H1 (cell line): Measurements from ENCODE around the gene OAT. TPM values are rescaled to one million over a fixed set of nuclear protein-coding genes. Genes with fewer than 3 reads are reported as not detected.

ENCODE experiments used
- CTCF ChIA-PET: fragments of 300-600 bp; sonication (Branson Sonifier 250); formaldehyde crosslinking; loops from one replicate; lab custom pipeline; 2021; ENCODE audit not compliant: partially characterized antibody; lab: Charles Lee
- POLR2A ChIA-PET: fragments of 300-600 bp; sonication (Branson Sonifier 250); formaldehyde crosslinking; loops from one replicate; lab custom pipeline; 2021; ENCODE audit warnings: inconsistent platforms; ENCODE audit not compliant: partially characterized antibody; lab: Charles Lee
- DNase-seq, 2 experiments: peaks; one replicate each; pipeline versions ENCODE4 v3.0.0 to v3.0.0-alpha.2; 2010 to 2022; ENCODE audit warnings: low spot score in 2 of 2, low read depth in 1 of 2, mixed read lengths in 1 of 2
- FAIRE-seq: peaks from 2 replicates; lab custom pipeline; 2011; peaks lifted over from hg19 to GRCh38; lab: Jason Lieb, UNC
- H2AFZ ChIP-seq: 2 replicates; pipeline ENCODE4 v1.8.1; 2012; ENCODE audit warnings: low read length, inconsistent platforms
- H2AK5ac ChIP-seq: 2 replicates; pipeline ENCODE4 v1.6.1; 2013; ENCODE audit warnings: low read depth, low read length
- H2BK120ac ChIP-seq: replicated peaks from 2 replicates; pipeline ENCODE3; 2013; ENCODE audit warnings: low read depth, low read length, inconsistent platforms
- H2BK12ac ChIP-seq: 2 replicates; pipeline ENCODE4 v1.6.1; 2013; ENCODE audit warnings: low read depth, low read length
- H2BK15ac ChIP-seq: 2 replicates; pipeline ENCODE4 v1.6.1; 2013; ENCODE audit warnings: low read length
- H2BK20ac ChIP-seq: 2 replicates; pipeline ENCODE4 v1.6.1; 2013; ENCODE audit warnings: low read length
- H2BK5ac ChIP-seq: 2 replicates; pipeline ENCODE4 v1.6.1; 2013; ENCODE audit warnings: low read depth, low read length
- H3K14ac ChIP-seq: 2 replicates; pipeline ENCODE4 v1.6.1; 2013; ENCODE audit warnings: inconsistent platforms; ENCODE audit not compliant: insufficient read length
- H3K18ac ChIP-seq: 2 replicates; pipeline ENCODE4 v1.6.1; 2013; ENCODE audit warnings: low read length; ENCODE audit errors: extremely low read depth
- H3K23ac ChIP-seq: 2 replicates; pipeline ENCODE4 v1.6.1; 2013; ENCODE audit warnings: inconsistent platforms; ENCODE audit not compliant: insufficient read length
- H3K23me2 ChIP-seq: 2 replicates; pipeline ENCODE4 v1.6.1; 2013; ENCODE audit warnings: low read depth, low read length
- H3K27ac ChIP-seq: 2 replicates; pipeline ENCODE4 v1.6.1; 2011; ENCODE audit warnings: low read depth, low read length, inconsistent platforms
- H3K27me3 ChIP-seq, 4 experiments: replicated peaks in 1 of 4; 1 replicate in 1 of 4; 2 replicates in 3 of 4; pipeline versions ENCODE4 v1.6.1 to v1.8.1; 2011 to 2013; ENCODE audit warnings: low read length in 3 of 4, mild to moderate bottlenecking in 3 of 4, inconsistent platforms in 2 of 4, mixed read lengths in 2 of 4, moderate library complexity in 1 of 4; ENCODE audit not compliant: control insufficient read depth in 3 of 4, insufficient read depth in 3 of 4; ENCODE audit errors: extremely low read depth in 1 of 4
- H3K36me3 ChIP-seq, 4 experiments: 2 replicates each; pipeline versions ENCODE4 v1.6.1 to v1.8.1; 2011 to 2013; ENCODE audit warnings: mild to moderate bottlenecking in 4 of 4, low read length in 3 of 4, moderate library complexity in 2 of 4, control low read depth in 1 of 4, inconsistent platforms in 1 of 4; ENCODE audit not compliant: insufficient read depth in 4 of 4, control insufficient read depth in 2 of 4
- H3K4ac ChIP-seq: replicated peaks from 2 replicates; pipeline ENCODE3; 2013; ENCODE audit warnings: low read length, low read depth, mixed read lengths, inconsistent platforms; ENCODE audit not compliant: insufficient read length
- H3K4me1 ChIP-seq, 4 experiments: replicated peaks in 1 of 4; 1 replicate in 1 of 4; 2 replicates in 3 of 4; pipeline versions ENCODE4 v1.6.1 to v1.8.1; 2011 to 2013; ENCODE audit warnings: low read length in 3 of 4, inconsistent platforms in 2 of 4, mixed read lengths in 1 of 4; ENCODE audit not compliant: insufficient read depth in 4 of 4, control insufficient read depth in 3 of 4
- H3K4me2 ChIP-seq, 2 experiments: 2 replicates each; pipeline versions ENCODE4 v1.6.1 to v1.8.1; 2011 to 2013; ENCODE audit warnings: low read depth in 2 of 2, low read length in 2 of 2, control low read depth in 1 of 2, inconsistent platforms in 1 of 2, mild to moderate bottlenecking in 1 of 2; ENCODE audit not compliant: insufficient read depth in 1 of 2
- H3K4me3 ChIP-seq, 4 experiments: fragments of 200-600, 300-600 bp in 1 of 4; sonication (generic), shearing (Covaris generic), sonication (Bioruptor Twin) in 1 of 4; 2 replicates each; pipeline versions ENCODE4 v1.5.1 to v1.8.1; 2011 to 2016; ENCODE audit warnings: low read length in 4 of 4, low read depth in 3 of 4, control low read depth in 2 of 4, inconsistent platforms in 2 of 4, mild to moderate bottlenecking in 2 of 4, mixed read lengths in 1 of 4, moderate library complexity in 1 of 4; ENCODE audit not compliant: insufficient read depth in 2 of 4; ENCODE audit errors: extremely low read depth in 1 of 4
- H3K56ac ChIP-seq: replicated peaks from 2 replicates; pipeline ENCODE3; 2013; ENCODE audit warnings: low read depth, mild to moderate bottlenecking, mixed read lengths, low read length, inconsistent platforms; ENCODE audit not compliant: insufficient read length
- H3K79me1 ChIP-seq: 2 replicates; pipeline ENCODE4 v1.6.1; 2013; ENCODE audit warnings: low read depth, low read length, control low read depth
- H3K79me2 ChIP-seq, 2 experiments: 2 replicates each; pipeline versions ENCODE4 v1.6.1 to v1.8.1; 2012 to 2013; ENCODE audit warnings: low read length in 2 of 2, mild to moderate bottlenecking in 2 of 2, inconsistent platforms in 1 of 2; ENCODE audit not compliant: insufficient read depth in 2 of 2, control insufficient read depth in 1 of 2
- H3K9ac ChIP-seq, 4 experiments: replicated peaks in 1 of 4; 1 replicate in 1 of 4; 2 replicates in 3 of 4; pipeline versions ENCODE4 v1.6.1 to v1.8.1; 2011 to 2013; ENCODE audit warnings: low read depth in 3 of 4, low read length in 3 of 4, control low read depth in 2 of 4, mild to moderate bottlenecking in 2 of 4, moderate library complexity in 2 of 4, inconsistent platforms in 1 of 4; ENCODE audit errors: extremely low read depth in 1 of 4
- H3K9me3 ChIP-seq, 2 experiments: 2 replicates each; pipeline versions ENCODE4 v1.6.1 to v1.8.1; 2012 to 2013; ENCODE audit warnings: mild to moderate bottlenecking in 2 of 2, moderate library complexity in 2 of 2, control low read depth in 1 of 2, inconsistent platforms in 1 of 2, low read depth in 1 of 2, low read length in 1 of 2, mixed read lengths in 1 of 2; ENCODE audit not compliant: insufficient read depth in 2 of 2
- H4K20me1 ChIP-seq, 2 experiments: replicated peaks in 1 of 2; 2 replicates each; pipeline versions ENCODE3 to v1.8.1; 2011 to 2013; ENCODE audit warnings: inconsistent platforms in 2 of 2, low read length in 2 of 2, mild to moderate bottlenecking in 1 of 2; ENCODE audit not compliant: insufficient read depth in 2 of 2, control insufficient read depth in 1 of 2
- H4K5ac ChIP-seq: 2 replicates; pipeline ENCODE4 v1.6.1; 2013; ENCODE audit warnings: low read length, low read depth, mixed read lengths, inconsistent platforms; ENCODE audit not compliant: insufficient read length
- H4K8ac ChIP-seq: 2 replicates; pipeline ENCODE4 v1.8.0; 2013; ENCODE audit warnings: mild to moderate bottlenecking, moderate library complexity, low read length, inconsistent platforms; ENCODE audit not compliant: insufficient read depth; ENCODE audit errors: extremely low read depth
- H4K91ac ChIP-seq: replicated peaks from 2 replicates; pipeline ENCODE3; 2013; ENCODE audit warnings: low read length, mixed read lengths, inconsistent platforms; ENCODE audit not compliant: insufficient read length
- CREB1 ChIP-seq: IDR thresholded peaks from 2 replicates; pipeline ENCODE4 v1.6.1; 2012; ENCODE audit warnings: inconsistent platforms
- RXRA ChIP-seq: IDR thresholded peaks from 2 replicates; pipeline ENCODE4 v1.6.1; 2011; ENCODE audit warnings: low read depth, mild to moderate bottlenecking, low read length, moderate library complexity; ENCODE audit not compliant: insufficient read depth
- SIN3A ChIP-seq, 2 experiments: IDR thresholded peaks in 1 of 2; conservative IDR thresholded peaks in 1 of 2; 2 replicates each; pipeline ENCODE4 v1.6.1; 2011 to 2012; ENCODE audit warnings: low read length in 2 of 2, improper control_type of control experiment in 1 of 2, low read depth in 1 of 2, mild to moderate bottlenecking in 1 of 2
- SIRT6 ChIP-seq: IDR thresholded peaks from one replicate; pipeline ENCODE4 v1.7.1; 2012; ENCODE audit warnings: low read length, inconsistent platforms
- TBP ChIP-seq: IDR thresholded peaks from 2 replicates; pipeline ENCODE4 v1.6.1; 2011; ENCODE audit warnings: low read depth, low read length, improper control_type of control experiment
- WGBS, 2 experiments: shearing (Covaris generic) in 1 of 2; methylation state at CpG; one replicate each; pipeline versions ENCODE4 v1.1.6 to v1.1.7; 2013 to 2015; ENCODE audit warnings: low lambda C conversion rate in 2 of 2, mixed read lengths in 2 of 2, inconsistent platforms in 1 of 2, low coverage in 1 of 2, missing lambda C conversion rate in 1 of 2; ENCODE audit not compliant: insufficient replicate concordance in 2 of 2, insufficient coverage in 1 of 2, insufficient read length in 1 of 2; ENCODE audit errors: extremely low coverage in 1 of 2, missing lambda C conversion rate in 1 of 2; 5-methylcytosine and 5-hydroxymethylcytosine counted together
- polyA plus RNA-seq, 7 experiments: library from polyadenylated mRNA; depleted of rRNA in 3 of 7; stranded (reverse) in 5 of 7; unstranded in 2 of 7; fragments of >200 nt in 5 of 7; fragments of 200-250 nt in 2 of 7; gene quantifications; 1 replicate in 5 of 7; 2 replicates in 1 of 7; 4 replicates in 1 of 7; pipeline versions ENCODE4 v1.2.1 to v1.2.3, GENCODE V29; 2011 to 2013; ENCODE audit warnings: missing spikeins in 2 of 7, mixed read lengths in 2 of 7
- total RNA-seq: library from RNA; stranded (reverse); fragmentation: NEBNext Ultra II Directional; extraction: Animal tissue kit (Norgen Biotek cat#: 25700); gene quantifications from 2 replicates; pipeline ENCODE4 v1.2.1, GENCODE V29; 2021

OAT gene
- total and polyA plus RNA-seq, 2 of the 8 experiments (the other 6 are each of a cell fraction or from before 2014, with no cell fraction given), result 67.8 to 121 TPM

DNA sequence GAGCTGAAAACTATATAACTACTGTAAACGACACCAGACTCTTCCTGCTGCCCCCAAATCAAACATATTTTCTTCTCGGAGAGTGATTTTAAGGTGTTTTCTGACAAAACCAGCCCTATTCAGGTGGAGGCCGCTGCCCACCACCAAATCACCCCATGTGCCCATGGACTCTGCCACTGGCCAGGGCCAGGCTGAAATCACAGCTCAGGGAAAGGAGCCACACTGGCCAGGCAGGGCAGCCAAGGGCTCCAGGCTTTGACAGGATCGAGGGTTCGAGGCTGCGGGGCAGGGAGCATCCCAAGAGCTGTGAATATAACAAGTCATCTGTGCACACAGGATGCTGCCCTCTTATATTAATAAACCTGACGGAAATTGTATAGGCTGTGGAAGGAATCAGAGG, 48.3 kb downstream of the OAT start:
- CTCF ChIA-PET, result interaction anchor here (0.7 to 2.4 kb wide), 4 partner anchors 13 to 375 kb away, joined by 3 to 13 read pairs (median 7); no protein-coding TSS in a partner anchor
- 95% methylated on average over 7 of the region's 7 CpGs; no CpG with 5 or more reads in 1 of the 2 experiments for WGBS, 2 experiments
- POLR2A ChIA-PET, result interaction anchor here (1.4 kb wide), 1 partner anchor 13 kb away, joined by 3 read pairs; no protein-coding TSS in a partner anchor

More for the DNA sequence above, 48.3 kb downstream of the OAT start:
- no peak overlapping the region for H3K4me2 ChIP-seq
- no peaks in the 10 kb centered on the region for H3K23me2 ChIP-seq
- H3K23ac ChIP-seq, result no peak overlapping the region
- H3K79me2 ChIP-seq, result no peaks in the 10 kb centered on the region
- H3K4me1 ChIP-seq, result peaks cover 2 to 7% (median 5%) of the 10 kb centered on the region in 4 experiments; a peak in 6 of 7 replicates
- no peak overlapping the region for H2BK20ac ChIP-seq
- no peak overlapping the region for H4K8ac ChIP-seq
- H2AK5ac ChIP-seq, result no peak overlapping the region
- DNase-seq (no peak), FAIRE-seq (no peak)
- H4K20me1 ChIP-seq, result no peaks in the 10 kb centered on the region
- TF ChIP-seq RXRA (no peak), SIN3A (conservative IDR thresholded peaks at IDR 0.05 in 1 of 2, IDR thresholded peaks at IDR 0.05 in 1 of 2; ENCODE audit: low read depth in 1 of 2, low read length in 2 of 2) (no peak), TBP (no peak), SIRT6 (no peak), CREB1 (no peak)
- no peak overlapping the region for H3K4me3 ChIP-seq
- no peak overlapping the region for H2BK5ac ChIP-seq
- no peak overlapping the region for H2BK120ac ChIP-seq
- H3K36me3 ChIP-seq, result no peaks in the 10 kb centered on the region
- no peak overlapping the region for H4K5ac ChIP-seq
- no peak overlapping the region for H2AFZ ChIP-seq
- H3K79me1 ChIP-seq, result no peaks in the 10 kb centered on the region
- no peak overlapping the region for H3K27ac ChIP-seq
- no peak overlapping the region for H3K9ac ChIP-seq
- no peaks in the 10 kb centered on the region; a peak in 1 of 7 replicates for H3K27me3 ChIP-seq
- H3K4ac ChIP-seq, result no peak overlapping the region
- H2BK15ac ChIP-seq, result no peak overlapping the region
- H3K9me3 ChIP-seq, result no peaks in the 10 kb centered on the region
- no peak overlapping the region for H2BK12ac ChIP-seq
- H4K91ac ChIP-seq, result no peak overlapping the region
- H3K14ac ChIP-seq, result no peak overlapping the region
- H3K56ac ChIP-seq, result no peak overlapping the region
- H3K18ac ChIP-seq, result no peak overlapping the region
